ENCODE results near the gene CEBPG. TPM values are rescaled to one million over a fixed set of nuclear protein-coding genes. Genes with fewer than 3 reads are reported as not detected.

The CEBPG gene
- total RNA-seq, 1 donor from 2014 or later: 59.3 TPM

- peaks cover 3% of the 10 kb centered on the region for H3K4me1 Mint-ChIP-seq
- H3F3A ChIP-seq (ENCODE audit: low read depth): no peaks in the 10 kb centered on the region
- H3K9me3 ChIP-seq (ENCODE audit: low read depth): no peaks in the 10 kb centered on the region
- peaks cover 92% of the 10 kb centered on the region for H4K20me1 ChIP-seq (ENCODE audit: low read depth)
- DNase-seq (ENCODE audit: low spot score): no peak
- no peak overlapping the region for H3K4me3 ChIP-seq
- H3K27ac Mint-ChIP-seq: no peak overlapping the region
- H3K4me3 Mint-ChIP-seq: no peak overlapping the region
- H3K9me3 Mint-ChIP-seq: no peaks in the 10 kb centered on the region
- H3K9ac ChIP-seq: no peak overlapping the region
- no peak overlapping the region for H3K4me2 ChIP-seq
- no peaks in the 10 kb centered on the region for H3K4me1 ChIP-seq
- H3K36me3 Mint-ChIP-seq: peaks cover 2% of the 10 kb centered on the region
- peaks cover 59% of the 10 kb centered on the region for H3K79me2 ChIP-seq (ENCODE audit: low read depth)
- no peaks in the 10 kb centered on the region for H3K27me3 ChIP-seq
- H3K27me3 Mint-ChIP-seq (ENCODE audit: insufficient read depth, low read depth): peaks cover 2% of the 10 kb centered on the region
- TF ChIP-seq, protein P1, sequence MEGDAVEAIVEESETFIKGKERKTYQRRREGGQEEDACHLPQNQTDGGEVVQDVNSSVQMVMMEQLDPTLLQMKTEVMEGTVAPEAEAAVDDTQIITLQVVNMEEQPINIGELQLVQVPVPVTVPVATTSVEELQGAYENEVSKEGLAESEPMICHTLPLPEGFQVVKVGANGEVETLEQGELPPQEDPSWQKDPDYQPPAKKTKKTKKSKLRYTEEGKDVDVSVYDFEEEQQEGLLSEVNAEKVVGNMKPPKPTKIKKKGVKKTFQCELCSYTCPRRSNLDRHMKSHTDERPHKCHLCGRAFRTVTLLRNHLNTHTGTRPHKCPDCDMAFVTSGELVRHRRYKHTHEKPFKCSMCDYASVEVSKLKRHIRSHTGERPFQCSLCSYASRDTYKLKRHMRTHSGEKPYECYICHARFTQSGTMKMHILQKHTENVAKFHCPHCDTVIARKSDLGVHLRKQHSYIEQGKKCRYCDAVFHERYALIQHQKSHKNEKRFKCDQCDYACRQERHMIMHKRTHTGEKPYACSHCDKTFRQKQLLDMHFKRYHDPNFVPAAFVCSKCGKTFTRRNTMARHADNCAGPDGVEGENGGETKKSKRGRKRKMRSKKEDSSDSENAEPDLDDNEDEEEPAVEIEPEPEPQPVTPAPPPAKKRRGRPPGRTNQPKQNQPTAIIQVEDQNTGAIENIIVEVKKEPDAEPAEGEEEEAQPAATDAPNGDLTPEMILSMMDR (IDR thresholded peaks at IDR 0.05): no peak
- no peak for TF ChIP-seq EZH2phosphoT487 (IDR thresholded peaks at IDR 0.05)
- no peak for TF ChIP-seq EZH2 (IDR thresholded peaks at IDR 0.05)
- H3K27ac ChIP-seq: no peak overlapping the region
- no peak overlapping the region for H2AFZ ChIP-seq (replicated peaks)
- no peaks in the 10 kb centered on the region for H3K36me3 ChIP-seq
These were observed 12.4 kb downstream of the CEBPG start for GRCh38 chr19:33385956-33386355.

DNA sequence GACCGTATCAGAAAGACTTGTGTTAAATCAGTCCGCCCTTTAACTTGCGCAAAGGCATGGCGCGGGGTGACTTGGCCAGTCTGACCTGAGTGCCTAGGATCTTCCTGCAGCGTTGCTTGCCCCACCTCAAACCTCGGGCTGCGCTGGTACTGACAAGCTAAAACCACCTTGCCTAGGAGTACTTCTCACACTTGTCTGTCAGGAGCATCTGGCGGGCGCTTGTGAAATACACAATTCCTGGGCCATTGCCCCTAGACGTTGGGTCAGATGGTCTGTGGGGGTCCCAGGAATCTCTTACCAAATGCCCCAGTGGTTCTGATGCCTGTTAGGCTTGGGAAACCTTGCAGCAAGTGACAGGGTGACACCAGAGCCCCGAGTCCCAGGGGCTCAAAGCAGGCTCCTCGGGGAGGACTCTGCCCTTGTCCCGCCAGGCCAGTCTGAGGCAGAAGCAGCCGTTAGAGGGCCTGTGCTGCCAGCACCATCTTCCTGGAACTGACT lies 12.9 kb downstream of the CEBPG start:
- Mint-ChIP-seq H3K27me3 (ENCODE audit: insufficient read depth, low read depth) (peaks cover 2% of the 10 kb centered on the region), H3K36me3 (no peaks in the 10 kb centered on the region), H3K4me3 (no peak overlapping the region), H3K9me3 (no peaks in the 10 kb centered on the region), H3K27ac (no peak overlapping the region), H3K4me1 (peaks cover 3% of the 10 kb centered on the region)
- Histone ChIP-seq H3K9ac (no peak overlapping the region), H4K20me1 (ENCODE audit: low read depth) (peaks cover 92% of the 10 kb centered on the region), H3K9me3 (ENCODE audit: low read depth) (no peaks in the 10 kb centered on the region), H3K27me3 (no peaks in the 10 kb centered on the region), H3K4me3 (no peak overlapping the region), H3K4me2 (no peak overlapping the region), H3K27ac (no peak overlapping the region), H3K4me1 (no peaks in the 10 kb centered on the region), H3F3A (ENCODE audit: low read depth) (no peaks in the 10 kb centered on the region), H2AFZ (replicated peaks) (no peak overlapping the region), H3K36me3 (no peaks in the 10 kb centered on the region), H3K79me2 (ENCODE audit: low read depth) (peaks cover 54% of the 10 kb centered on the region)
- TF ChIP-seq EZH2phosphoT487 (IDR thresholded peaks at IDR 0.05) (no peak), EZH2 (IDR thresholded peaks at IDR 0.05) (no peak)
- TF ChIP-seq, protein P1 (IDR thresholded peaks at IDR 0.05): no peak
- no peak for DNase-seq (ENCODE audit: low spot score)

DNA sequence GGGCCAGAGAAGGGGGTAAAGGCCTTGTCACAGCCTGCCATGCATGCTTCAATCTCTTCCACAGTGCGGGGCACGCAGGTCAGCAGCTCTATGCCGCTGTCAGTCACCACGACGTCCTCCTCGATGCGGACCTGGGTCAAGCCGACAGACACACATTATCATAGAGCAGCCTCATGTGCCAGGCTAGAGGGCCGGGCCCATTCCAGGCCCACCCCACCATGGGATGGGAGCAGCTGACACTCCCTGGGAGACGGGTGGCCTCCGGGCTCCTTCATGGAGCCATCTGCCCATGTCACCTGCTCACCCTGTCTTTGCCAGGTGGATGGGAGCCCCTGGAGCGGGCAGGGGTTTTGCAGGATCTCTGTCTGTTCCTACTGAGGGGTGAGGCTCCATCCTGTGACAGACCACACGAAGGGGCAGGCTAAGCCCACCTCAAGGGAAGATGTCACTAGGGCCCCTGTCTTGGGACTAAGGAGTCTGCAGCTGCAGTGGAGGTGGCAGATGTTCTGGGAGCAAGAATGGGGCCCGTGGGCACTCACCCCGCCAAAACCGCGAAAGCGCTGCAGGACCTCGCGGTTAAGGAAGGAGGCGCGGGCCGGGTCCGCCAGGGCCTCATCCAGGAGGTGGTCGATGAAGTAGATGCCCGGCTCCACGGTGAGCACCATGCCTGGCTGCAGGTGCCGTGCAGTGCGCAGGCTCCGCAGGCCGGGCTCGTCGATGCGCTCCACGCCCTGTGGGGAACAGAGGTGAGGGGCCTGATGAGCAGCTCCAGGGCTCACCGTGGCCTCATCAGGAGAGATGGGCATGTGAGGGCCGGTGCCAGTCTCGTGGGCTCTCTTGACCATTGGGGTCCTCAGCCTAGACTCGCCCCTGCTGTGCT lies 14.1 kb downstream of the CEBPG start:
- no peaks in the 10 kb centered on the region for H3K4me1 Mint-ChIP-seq
- peaks cover 2% of the 10 kb centered on the region for H3K27me3 Mint-ChIP-seq (ENCODE audit: insufficient read depth, low read depth)
- Histone ChIP-seq H2AFZ (replicated peaks) (no peak overlapping the region), H3K27me3 (no peaks in the 10 kb centered on the region), H3K36me3 (no peaks in the 10 kb centered on the region), H3K4me3 (no peak overlapping the region), H3K9ac (no peak overlapping the region), H3K27ac (no peak overlapping the region), H4K20me1 (ENCODE audit: low read depth) (peaks cover 91% of the 10 kb centered on the region), H3F3A (ENCODE audit: low read depth) (no peaks in the 10 kb centered on the region), H3K9me3 (ENCODE audit: low read depth) (no peaks in the 10 kb centered on the region), H3K4me1 (no peaks in the 10 kb centered on the region), H3K79me2 (ENCODE audit: low read depth) (peaks cover 43% of the 10 kb centered on the region), H3K4me2 (no peak overlapping the region)
- H3K27ac Mint-ChIP-seq: no peak overlapping the region
- no peaks in the 10 kb centered on the region for H3K9me3 Mint-ChIP-seq
- H3K36me3 Mint-ChIP-seq: no peaks in the 10 kb centered on the region
- TF ChIP-seq EZH2phosphoT487 (IDR thresholded peaks at IDR 0.05) (no peak), EZH2 (IDR thresholded peaks at IDR 0.05) (no peak)
- TF ChIP-seq, protein P1 (IDR thresholded peaks at IDR 0.05): no peak
- H3K4me3 Mint-ChIP-seq: no peak overlapping the region
- DNase-seq (ENCODE audit: low spot score): no peak
